Medulla oblongata (tissue), 1 donor: Measurements from ENCODE around the gene WNT3A.

Experiments
- DNase-seq: peaks from one replicate; pipeline ENCODE4 v3.0.0-alpha.2; 2015; ENCODE audit errors: extremely low spot score

Gene WNT3A

DNA sequence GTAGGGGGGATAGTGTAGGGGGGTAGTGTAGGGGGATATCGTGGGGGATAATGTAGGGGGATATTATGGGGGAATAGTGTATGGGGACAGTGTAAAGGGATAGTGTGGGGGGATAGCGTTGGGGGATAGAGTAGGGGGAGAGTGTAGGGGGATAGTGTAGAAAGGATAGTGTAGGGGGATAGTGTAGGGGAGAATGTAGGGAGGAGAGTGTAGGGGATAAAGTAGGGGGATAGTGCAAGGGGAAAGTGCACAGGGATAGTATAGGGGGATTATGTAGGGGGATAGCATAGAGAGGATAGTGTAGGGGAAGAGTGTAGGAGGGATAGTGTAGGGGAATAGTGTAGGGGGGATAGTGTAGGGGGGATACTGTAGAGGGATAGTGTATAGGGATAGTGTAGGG is 63.4 kb downstream of the WNT3A start:
- no peak for DNase-seq

DNA sequence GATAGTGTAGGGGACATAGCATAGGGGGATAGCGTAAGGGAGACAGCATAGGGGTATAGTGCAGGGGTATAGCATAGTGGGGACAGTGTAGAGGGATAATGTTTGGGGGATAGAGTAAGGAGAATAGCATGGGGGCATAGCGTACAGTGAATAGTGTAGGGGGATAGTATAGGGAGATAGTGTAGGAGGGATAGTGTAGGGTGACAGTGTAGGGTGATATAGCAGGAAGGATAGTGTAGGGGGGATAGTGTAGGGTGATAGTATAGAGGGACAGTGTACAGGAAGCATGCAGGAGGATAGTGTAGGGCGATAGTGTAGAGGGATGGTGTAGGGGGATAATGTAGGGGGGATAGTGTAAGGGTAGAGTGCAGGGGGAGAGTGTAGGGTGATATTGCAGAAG is 64.1 kb downstream of the WNT3A start:
- no peak for DNase-seq

DNA sequence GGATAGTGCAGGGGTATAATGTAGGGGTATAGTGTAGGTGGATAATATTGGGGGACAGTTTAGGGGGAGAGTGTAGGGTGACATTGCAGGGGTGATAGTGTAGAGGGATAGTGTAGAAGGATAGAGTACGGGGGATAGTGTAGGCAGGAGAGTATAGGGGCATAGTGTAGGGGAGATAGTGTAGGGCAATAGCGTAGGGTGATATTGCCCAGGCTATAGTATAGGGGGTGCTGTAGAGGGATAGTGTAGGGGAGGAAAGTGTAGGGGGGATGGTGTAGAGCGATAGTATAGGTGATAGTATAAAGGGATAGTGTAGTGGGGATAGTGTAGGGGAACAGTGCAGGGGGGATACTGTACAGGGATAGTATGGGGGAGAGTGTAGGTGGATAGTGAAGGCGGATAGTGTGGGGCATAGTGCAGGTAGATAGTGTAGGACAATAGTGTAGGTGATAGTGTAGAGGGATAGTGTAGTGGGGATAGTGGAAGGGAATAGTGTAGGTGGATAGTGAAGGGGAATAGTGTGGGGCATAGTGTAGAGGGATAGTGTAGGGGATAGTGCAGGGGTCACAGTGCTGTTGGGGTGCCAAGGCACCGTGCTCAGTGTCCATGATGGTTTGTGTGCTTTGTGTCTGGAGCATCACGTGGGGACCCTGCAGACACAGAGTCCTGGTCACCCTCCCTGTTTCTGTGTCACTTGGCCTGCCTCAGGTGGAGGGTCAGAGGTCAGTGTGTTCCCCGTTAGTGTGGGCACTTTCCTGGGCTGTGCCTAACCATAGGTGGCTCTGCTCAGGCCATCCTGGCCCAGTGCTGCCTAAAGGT is 65.2 kb downstream of the WNT3A start:
- no peak for DNase-seq

DNA sequence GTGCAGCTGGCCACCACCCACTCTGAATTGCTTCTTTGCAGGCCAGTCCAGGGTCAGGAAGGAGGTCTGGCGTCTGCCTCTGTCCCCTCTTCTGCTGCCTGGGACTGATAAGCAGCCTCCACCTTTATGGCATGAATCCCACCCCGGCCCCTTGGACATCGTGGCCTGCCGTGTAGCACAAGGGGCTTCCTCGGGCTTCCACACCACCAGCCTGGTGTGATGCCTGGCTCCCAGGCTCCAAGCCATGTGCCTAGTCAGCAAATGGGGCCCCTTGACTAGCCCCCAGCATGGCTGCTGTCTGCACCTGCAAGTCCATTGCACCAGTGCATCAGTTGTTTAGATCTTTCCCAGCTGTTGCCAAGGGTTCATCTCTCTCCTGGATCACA is 65.9 kb downstream of the WNT3A start:
- DNase-seq, result no peak

DNA sequence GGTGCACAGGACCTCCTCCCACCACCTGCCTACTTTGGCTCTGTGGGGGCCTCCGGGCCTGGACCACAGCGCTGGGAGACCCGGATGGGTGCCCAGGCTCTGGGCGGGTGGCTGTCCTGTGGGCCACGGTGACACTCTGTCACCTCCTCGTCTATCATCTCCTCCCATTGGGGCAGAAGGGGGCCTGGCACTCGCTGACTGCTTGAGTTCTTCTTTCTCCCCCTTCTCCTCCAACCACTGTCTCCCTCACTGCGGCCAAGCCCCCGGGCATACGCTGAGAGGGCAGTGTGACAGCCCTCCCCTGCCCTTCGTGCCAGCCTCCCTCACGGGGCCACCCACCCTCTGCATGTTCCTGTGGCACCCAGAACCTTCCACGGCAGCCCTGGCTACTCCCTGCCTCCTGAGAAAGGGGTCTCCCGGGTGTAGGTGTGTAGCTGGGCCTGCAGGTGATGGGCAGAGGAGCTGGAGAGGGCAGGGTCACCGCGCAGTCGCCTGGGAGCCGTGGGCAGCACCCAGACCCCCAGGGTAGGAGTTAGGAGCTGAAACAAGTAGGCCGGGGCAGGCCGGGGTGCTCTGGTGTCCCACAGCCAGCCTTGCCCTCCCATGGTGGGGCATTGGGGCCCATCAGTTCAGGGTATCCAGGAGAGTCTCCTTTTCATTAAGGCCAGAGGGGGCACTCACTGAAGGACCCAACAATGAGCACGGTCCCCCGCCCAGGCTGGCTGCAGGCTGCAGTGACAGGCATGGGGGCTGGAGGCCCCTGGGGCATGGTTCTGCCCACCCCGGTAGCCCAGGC is 66.5 kb downstream of the WNT3A start:
- no peak for DNase-seq

DNA sequence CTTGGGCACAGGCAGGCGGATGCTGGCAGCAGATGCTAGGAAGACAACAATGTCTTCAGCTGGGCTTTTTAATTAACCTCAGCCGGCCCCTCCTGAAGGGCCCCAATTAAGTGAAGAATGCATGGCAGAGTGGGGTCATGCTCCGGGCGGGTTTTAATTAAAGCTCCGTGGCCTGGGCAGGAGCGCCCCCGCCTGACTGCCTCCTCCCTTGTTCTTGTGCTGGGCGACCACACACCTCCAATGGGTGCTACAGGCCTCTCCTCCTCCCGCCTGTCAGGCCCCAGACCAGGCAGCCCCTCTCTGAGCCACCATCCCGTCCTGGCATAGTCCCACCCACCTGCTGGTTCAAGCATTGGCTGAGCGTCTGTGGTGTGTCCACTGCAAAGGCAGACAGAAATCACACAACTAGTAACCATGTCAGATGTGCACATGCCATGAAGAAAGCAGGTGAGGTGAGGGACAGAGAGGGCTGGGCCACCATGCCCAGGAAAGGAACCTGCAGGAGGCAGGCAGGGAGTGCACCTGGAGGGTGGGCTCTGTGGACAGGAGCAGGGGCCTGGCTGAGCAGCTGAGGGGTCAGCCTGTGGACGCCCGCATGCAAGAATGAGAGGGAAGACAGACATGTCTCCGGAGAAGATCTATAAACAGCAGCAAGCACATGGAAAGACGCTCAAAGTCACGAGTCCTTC is 67.2 kb downstream of the WNT3A start:
- DNase-seq, result no peak

DNA sequence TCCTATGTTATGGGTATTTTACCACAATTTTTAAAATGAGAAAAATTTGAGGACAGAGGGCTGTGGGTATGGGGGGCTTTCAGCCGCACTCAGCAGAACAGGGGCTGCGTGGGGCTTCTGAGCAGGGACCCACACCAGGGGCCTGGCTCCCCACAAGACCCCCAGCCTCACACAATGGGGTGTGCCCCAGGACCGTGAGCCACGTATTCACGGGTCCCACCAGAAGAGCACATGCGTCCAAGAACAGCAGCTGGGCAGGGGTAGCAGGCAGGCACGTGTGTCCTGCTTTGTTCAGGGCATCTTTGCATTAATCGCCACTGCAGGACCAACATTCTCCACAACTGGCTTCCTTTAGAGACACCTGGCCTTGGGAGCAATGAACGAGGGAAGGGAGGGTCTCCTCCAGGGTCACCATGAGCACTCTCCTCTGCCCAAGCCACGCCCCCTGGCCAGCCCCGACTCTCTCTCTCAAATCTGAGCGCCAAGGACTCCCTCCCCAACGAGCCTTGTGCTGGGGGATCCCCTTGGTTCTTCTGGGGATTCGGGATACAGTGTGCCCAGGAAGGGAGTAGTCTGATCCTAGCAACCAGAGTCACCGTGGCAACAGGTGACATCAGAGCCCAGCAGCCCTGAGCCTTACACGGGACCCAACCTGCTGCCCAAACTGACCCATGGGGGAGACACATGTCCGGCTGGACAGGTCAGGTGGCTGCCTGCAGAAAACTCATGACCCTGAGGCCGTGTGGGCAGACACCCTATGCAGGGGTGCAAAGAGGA is 68.3 kb downstream of the WNT3A start:
- DNase-seq, result no peak

DNA sequence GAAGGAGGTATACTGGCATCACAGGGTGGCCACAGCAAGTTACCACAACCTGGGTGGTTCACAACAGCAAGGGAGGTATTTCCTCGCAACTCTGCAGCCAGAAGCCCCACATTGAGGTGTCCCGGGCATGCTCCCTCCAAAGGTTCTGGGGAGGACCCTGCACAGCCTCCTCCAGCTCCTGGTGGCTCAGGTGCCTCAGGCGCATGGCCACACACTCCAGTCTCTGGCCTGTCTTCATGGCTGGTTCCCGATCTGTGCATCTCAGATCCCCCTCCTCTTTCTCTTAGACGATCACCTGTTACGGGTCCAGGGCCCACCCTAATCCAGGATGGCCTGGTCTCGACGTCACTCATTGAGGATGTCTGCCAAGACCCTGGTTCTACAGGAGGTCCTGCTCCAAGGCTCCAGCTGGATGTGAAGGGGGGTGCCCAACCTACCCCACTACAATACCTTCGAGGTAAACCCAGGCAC is 69.0 kb downstream of the WNT3A start:
- no peak for DNase-seq

DNA sequence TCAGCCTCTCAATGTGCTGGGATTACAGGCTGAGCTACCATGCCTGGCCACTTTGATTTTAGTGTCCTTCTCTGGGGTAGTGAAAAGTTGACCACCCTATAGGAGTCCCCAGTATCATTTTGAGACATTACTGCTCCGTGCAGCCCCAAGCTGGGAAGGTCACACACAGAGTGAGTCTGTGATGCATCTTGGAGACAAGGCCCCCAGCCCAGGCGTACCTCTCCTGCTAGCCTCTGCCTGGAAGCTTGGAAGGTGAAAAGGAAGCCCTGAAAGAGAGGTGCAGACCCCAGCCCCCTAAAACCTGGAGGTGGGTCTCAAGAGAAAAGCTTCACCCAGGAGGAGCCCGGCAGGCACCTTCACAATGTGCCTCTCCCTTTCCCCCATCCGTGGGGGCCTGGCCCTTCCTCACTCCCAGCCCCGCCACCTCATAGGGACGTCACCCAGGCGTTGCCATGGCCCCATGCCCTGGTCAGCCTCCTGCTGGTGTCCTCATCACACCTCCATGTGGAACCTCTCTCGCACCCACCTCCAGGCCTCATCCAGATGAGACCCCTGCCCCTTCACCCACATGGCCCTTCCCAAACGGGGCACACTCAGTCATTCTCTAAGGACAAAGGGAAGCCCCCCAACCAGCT is 70.1 kb downstream of the WNT3A start:
- DNase-seq, result no peak

DNA sequence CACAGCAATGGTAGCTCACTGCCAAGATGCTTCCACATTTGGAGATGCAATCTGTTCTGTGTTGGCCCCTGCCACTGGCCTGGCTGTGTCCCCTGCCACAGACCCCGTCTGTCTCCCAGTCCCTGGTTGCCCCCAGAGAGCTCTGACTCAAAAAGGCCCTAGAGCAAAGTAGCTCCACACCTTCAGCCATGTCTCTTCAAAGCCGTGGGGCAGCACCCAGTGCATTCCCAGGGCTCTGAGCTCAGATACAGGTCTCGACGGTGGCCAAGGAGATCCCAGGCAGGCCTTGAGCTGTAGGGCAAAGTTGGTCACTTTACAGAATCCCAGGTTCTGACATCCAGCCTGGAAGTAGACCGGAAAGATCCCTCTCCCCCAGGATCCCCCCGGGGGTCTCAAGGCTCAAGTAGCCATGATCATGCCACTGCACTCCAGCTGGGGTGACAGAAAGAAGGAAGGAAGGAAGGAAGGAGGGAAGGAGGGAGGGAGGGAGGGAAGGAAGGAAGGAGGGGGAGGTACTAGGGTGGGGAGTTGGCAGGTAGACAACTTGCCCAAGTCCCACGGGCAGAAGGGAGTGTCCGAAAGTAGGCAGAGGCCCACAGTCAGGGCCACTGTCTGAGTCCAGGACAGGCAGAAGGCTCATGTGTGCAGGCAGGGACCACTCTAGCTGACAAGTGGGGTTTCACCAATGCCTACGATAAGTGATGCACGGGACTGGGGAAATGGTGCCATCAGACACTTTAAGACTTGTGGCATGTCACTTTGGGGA is 71.0 kb downstream of the WNT3A start:
- DNase-seq, result no peak

DNA sequence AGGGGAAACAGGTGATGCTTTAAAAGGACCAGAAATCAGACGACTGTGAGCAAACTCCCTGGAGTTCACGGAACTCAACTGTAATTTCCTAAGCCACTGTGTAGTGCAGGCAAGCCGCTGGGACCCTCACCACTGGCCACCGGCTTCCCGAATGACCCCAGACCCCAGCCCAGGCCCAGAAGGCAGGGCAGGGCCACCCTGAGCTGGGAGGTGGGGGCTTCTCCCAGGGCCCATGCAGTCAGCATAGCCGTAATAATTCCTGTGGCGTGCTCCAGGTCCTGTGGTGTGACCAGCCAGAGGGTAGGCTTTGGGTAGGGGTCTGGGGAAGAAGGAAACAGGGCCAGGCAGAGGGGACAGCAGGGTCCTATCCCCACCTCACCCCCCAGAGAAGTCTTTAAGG is 72.2 kb downstream of the WNT3A start:
- no peak for DNase-seq

DNA sequence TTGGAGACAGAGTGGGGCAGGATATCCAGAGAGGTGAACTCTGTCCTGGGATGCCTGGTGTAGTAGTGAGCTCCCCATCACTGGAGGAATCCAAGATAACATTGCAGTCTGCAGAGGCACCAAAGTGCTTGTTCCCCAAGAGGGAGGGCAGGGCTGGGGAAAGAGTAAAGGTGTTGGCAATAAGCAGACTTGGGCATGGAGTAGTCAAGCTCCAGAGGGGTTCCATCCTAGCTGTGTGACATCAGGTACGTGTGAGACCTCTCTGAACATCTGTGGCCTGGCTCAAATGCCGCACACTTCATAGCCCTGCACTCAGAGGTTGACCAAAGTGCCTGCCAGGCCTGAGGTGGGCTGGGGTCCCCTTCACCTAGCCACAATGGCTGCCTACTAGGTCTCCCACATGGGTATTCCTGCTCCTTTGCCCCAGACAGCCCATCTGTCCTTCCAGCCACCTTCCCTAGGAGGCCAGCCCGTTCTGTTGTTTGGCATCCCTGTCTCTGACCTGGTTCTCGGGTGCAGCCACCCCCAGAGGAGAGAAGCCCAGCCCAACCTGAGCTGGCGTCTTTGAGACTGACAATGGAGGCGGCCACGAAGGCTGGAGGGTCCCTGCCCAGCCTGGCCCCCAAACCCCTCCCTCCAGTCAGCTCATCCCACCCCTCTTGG is 72.9 kb downstream of the WNT3A start:
- DNase-seq, result no peak

DNA sequence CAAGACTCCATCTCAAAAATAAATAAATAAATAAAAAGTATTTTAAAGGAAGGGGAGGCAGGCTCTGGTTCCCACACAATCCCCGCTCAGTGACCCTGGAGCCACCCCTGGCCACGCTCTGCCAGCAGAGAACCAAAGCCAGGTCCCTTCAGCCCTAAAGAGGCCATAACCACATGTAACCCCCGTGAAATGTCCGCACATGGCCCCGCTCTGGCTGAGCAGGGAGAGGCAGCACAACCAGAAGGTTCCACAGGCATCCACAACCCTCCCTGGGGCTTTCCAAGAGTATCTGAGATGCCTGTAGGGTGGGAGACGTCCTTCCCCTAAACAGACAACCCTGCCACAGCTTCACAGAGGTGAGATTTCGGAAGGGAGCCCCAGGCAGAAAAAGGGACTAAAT is 74.3 kb downstream of the WNT3A start:
- no peak for DNase-seq

DNA sequence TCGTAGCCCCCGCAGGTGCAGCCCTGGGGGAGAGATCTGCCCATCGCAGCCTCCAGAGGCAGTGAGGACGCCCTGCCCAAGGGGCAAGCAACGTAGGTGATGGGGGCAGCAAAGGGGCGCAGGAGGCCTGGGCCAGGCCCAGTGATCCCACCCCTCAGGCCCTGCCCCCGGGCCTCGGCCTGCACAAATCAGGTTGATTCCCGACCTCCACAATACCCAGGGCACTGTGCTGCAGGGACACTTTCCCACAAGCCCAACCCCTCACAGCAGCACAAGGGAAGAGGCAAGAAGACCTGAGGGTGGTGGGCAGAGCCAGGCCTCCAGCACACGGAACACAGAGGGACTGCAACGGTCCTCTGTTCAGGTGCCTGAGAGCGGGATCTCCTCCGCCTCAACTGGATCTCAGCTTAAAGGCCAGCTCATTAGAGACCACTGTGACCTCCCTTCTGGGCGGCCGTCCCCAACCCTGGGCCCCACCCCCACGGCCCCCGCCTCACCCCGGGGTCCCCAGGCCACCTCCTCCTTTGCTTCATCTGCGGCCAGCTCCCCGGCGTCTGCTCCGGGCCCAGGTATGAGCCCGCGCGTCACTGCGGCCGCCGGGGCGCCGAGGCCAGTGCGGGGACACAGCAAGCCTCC is 74.9 kb downstream of the WNT3A start:
- no peak for DNase-seq

DNA sequence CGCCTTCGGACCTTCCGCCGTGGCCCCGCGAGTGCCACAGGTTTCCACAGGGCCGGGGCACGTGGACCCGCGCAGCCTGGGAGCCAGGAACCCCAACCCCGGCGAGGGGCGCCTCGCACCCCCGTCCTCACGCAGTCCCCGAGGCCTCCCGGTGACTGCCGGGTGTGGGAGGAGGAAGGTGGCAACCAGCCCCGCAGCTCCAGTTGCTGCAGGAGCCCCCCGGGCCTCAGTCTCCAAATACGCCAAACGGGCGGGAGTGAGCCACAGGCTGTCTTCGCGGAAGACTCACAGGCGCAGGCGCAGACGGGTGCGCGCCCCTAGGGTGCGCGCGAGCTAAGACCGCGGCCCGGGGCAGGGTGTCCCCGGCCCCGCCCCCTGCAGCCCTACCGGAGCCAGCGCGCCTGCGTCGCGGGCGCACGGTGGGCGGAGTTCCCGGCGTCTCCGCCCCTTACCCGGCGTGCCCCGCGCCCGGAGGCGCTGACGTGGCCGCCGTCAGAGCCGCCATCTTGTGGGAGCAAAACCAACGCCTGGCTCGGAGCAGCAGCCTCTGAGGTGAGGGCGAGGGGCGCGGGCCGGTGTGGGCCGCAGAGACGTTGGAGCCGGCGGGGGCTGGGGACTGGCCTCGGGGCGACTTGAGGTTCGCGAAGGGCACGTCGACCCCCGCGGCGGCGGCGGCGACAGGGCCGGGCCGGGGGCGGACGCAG is 75.6 kb downstream of the WNT3A start, which contains the start of gene ARF1:
Gene ARF1 (plus strand): TSS at position 495 of the 704 bp plus-strand sequence. CDS start 14,407 bp downstream, outside the sequence.
- peak; percentile 97 for DNase-seq

DNA sequence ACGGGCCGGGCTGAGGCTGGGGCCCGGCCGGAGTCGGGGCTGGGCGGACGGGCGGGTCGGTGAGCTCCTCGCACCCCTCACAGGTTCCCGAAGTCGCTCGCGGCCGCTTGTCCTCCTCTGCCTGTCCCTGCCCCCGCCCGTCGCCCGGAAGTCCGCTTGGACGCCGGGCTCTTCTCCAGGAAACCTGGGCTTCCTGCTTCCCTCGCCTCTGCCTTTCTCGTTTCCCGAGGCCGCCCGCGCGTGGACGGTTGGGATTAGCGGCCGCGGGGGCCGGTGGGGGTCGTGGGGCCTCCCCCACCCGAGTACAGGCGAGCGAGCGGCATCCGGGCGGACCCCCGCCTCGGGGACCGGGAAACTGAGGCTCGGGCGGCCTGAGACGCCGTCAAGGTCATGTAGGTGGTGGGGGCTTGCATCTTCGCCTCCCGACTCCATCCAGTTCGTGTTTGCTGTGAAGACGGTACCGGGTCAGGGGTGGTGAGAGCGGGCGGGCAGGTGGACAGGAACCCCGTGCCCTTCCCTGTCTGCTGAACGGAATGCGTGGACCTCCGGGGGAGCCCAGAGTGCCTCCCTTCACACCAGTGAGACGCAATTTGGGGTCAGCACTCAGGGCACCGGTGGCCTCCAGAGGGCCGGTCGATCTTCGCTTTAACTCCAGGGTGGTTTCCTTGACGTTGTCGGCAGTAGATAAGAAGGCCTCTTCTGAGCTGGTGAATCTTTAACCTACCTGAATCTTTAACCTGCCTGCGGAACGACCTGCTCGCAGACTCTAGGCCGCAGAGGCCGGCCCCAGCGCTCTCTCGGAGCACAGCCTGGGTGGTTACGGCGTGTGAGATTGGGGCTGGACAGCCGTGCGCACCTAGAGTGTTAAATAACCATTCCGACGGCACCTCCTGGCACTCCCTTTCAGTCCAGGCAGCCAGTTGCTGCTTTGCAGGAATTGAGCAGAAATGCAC is 76.4 kb downstream of the WNT3A start:
- DNase-seq, result peak; percentile 31

DNA sequence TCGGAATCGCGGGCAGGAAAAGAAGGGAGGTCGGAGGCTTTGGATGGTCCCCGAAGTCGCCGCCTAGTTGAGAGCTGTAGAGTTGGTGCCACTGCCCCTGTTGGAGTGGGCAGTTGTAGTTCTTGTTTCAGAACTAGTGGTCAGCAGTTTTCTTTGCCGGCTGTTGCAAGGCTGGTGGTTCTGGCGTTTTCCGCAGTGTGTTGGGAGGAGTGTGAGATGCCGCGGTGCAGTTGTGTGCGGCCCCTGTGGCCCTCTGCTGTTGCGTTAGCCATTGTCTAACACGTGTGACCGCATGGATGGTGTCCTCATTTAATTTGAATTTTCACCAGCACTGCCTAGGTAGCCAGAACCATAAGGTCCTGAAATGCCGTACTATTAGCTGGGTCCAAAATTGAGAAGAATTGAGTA is 77.1 kb downstream of the WNT3A start:
- DNase-seq, result peak; percentile 58
